ENCODE data around the gene SCN3A.

- TF ChIP-seq MAX (IDR thresholded peaks at IDR 0.05): no peak
- TF ChIP-seq TAF1 (IDR thresholded peaks at IDR 0.05; ENCODE audit: low read depth): no peak
- no peak for TF ChIP-seq EP300 (IDR thresholded peaks at IDR 0.05; ENCODE audit: borderline replicate concordance)
Measured at GRCh38 chr2:165162466-165162865, 41.4 kb downstream of the SCN3A start.

Data from Ishikawa (cell line).